SK-N-SH treated with all-trans-retinoic acid at 6 μM for 48 hours (cell line): Measurements from ENCODE around the gene CLTCL1.

Experiments used
- ATAC-seq: fragments of 200-7000 bp; cut with Tn5 transposase; 3 replicates; pipeline ENCODE4 v1.9.1; 2020; ENCODE audit warnings: mild to moderate bottlenecking, moderate library complexity
- CREB5 ChIP-seq: fragments of 250-450 bp; sonication (Bioruptor Pico); IDR thresholded peaks from 2 replicates; pipeline ENCODE4 v1.5.1; 2020; ENCODE audit warnings: low read depth, mild to moderate bottlenecking, moderate library complexity
- CSRNP3 ChIP-seq: fragments of 250-450 bp; sonication (Bioruptor Pico); IDR thresholded peaks from 2 replicates; pipeline ENCODE4 v1.5.1; 2021; ENCODE audit warnings: mild to moderate bottlenecking, moderate library complexity
- ESRRG ChIP-seq: fragments of 250-450 bp; sonication (Bioruptor Pico); IDR thresholded peaks from 2 replicates; pipeline ENCODE4 v1.6.1; 2021; ENCODE audit warnings: mild to moderate bottlenecking
- GLIS3 ChIP-seq: fragments of 250-450 bp; sonication (Bioruptor Pico); IDR thresholded peaks from 2 replicates; pipeline ENCODE4 v1.5.0; 2020; ENCODE audit warnings: mild to moderate bottlenecking, moderate library complexity
- ISL1 ChIP-seq: fragments of 250-450 bp; sonication (Bioruptor Pico); IDR thresholded peaks from 2 replicates; pipeline ENCODE4 v2.1.2; 2022; ENCODE audit warnings: mild to moderate bottlenecking, moderate library complexity
- PATZ1 ChIP-seq: fragments of 250-450 bp; sonication (Bioruptor Pico); IDR thresholded peaks from 2 replicates; pipeline ENCODE4 v1.8.0; 2020; ENCODE audit warnings: mild to moderate bottlenecking, moderate library complexity, borderline replicate concordance
- POU6F1 ChIP-seq: fragments of 250-450 bp; sonication (Bioruptor Pico); IDR thresholded peaks from 2 replicates; pipeline ENCODE4 v1.8.0; 2021; ENCODE audit warnings: low read depth, mild to moderate bottlenecking, moderate library complexity, borderline replicate concordance
- PPARA ChIP-seq: fragments of 250-450 bp; sonication (Bioruptor Pico); IDR thresholded peaks from 2 replicates; pipeline ENCODE4 v1.5.0; 2020; ENCODE audit warnings: mild to moderate bottlenecking, borderline replicate concordance
- RARB ChIP-seq: fragments of 250-450 bp; sonication (Bioruptor Pico); IDR thresholded peaks from 2 replicates; pipeline ENCODE4 v1.8.0; 2021; ENCODE audit warnings: mild to moderate bottlenecking, moderate library complexity
- SNAI2 ChIP-seq: fragments of 250-450 bp; sonication (Bioruptor Pico); IDR thresholded peaks from 2 replicates; pipeline ENCODE4 v1.5.0; 2020; ENCODE audit warnings: mild to moderate bottlenecking, moderate library complexity
- TCF4 ChIP-seq: fragments of 250-450 bp; sonication (Bioruptor Pico); IDR thresholded peaks from 2 replicates; pipeline ENCODE4 v1.8.0; 2021; ENCODE audit warnings: mild to moderate bottlenecking, moderate library complexity, borderline replicate concordance
- ZC3H10 ChIP-seq: fragments of 250-450 bp; sonication (Bioruptor Pico); IDR thresholded peaks from 2 replicates; pipeline ENCODE4 v1.5.1; 2021; ENCODE audit warnings: mild to moderate bottlenecking, moderate library complexity
- ZNF565 ChIP-seq: fragments of 450-650 bp; formaldehyde crosslinking; conservative IDR thresholded peaks from 2 replicates; pipeline ENCODE4 v1.5.0; 2020; ENCODE audit warnings: low read depth, mild to moderate bottlenecking, moderate library complexity
- ZNF70 ChIP-seq: fragments of 450-650 bp; formaldehyde crosslinking; IDR thresholded peaks from 2 replicates; pipeline ENCODE4 v1.5.0; 2020; ENCODE audit warnings: mild to moderate bottlenecking, moderate library complexity
- ZNF8 ChIP-seq: fragments of 450-650 bp; formaldehyde crosslinking; IDR thresholded peaks from 2 replicates; pipeline ENCODE4 v1.5.0; 2020; ENCODE audit warnings: mild to moderate bottlenecking, moderate library complexity

Gene CLTCL1

GRCh38 chr22:19275104-19275503, 16.4 kb downstream of the CLTCL1 start:
- no peak for ATAC-seq

GRCh38 chr22:19271856-19272535, 19.5 kb downstream of the CLTCL1 start:
- TF ChIP-seq PATZ1 (CRISPR knock-in tag), result no peak
- TF ChIP-seq TCF4 (CRISPR knock-in tag), result no peak
- no peak for TF ChIP-seq GLIS3
- no peak for TF ChIP-seq ZNF70 (CRISPR knock-in tag)
- TF ChIP-seq ISL1, result no peak
- no peak for TF ChIP-seq ZNF8 (CRISPR knock-in tag)
- TF ChIP-seq POU6F1 (CRISPR knock-in tag), result no peak
- TF ChIP-seq ESRRG (CRISPR knock-in tag), result no peak
- no peak for TF ChIP-seq RARB (CRISPR knock-in tag)
- no peak for ATAC-seq

More at GRCh38 chr22:19275104-19275503, 16.4 kb downstream of the CLTCL1 start:
- TF ChIP-seq ZC3H10 (CRISPR knock-in tag) (no peak), PPARA (CRISPR knock-in tag) (no peak), CSRNP3 (CRISPR knock-in tag) (no peak), POU6F1 (CRISPR knock-in tag) (no peak), CREB5 (CRISPR knock-in tag) (no peak), RARB (CRISPR knock-in tag) (no peak), ZNF70 (CRISPR knock-in tag) (no peak), SNAI2 (no peak), ISL1 (no peak)

GRCh38 chr22:19271273-19271855, 20.2 kb downstream of the CLTCL1 start:
- no peak for TF ChIP-seq ZNF565 (CRISPR knock-in tag)
- no peak for TF ChIP-seq ISL1
- TF ChIP-seq ZNF8 (CRISPR knock-in tag), result no peak
- no peak for TF ChIP-seq ZC3H10 (CRISPR knock-in tag)
- TF ChIP-seq RARB (CRISPR knock-in tag), result no peak
- no peak for TF ChIP-seq CSRNP3 (CRISPR knock-in tag)
- no peak for TF ChIP-seq SNAI2
- TF ChIP-seq ZNF70 (CRISPR knock-in tag), result no peak
- no peak for TF ChIP-seq POU6F1 (CRISPR knock-in tag)
- TF ChIP-seq TCF4 (CRISPR knock-in tag), result no peak

More at GRCh38 chr22:19271273-19271855, 20.2 kb downstream of the CLTCL1 start:
- no peak for ATAC-seq
